Suprapubic skin (tissue), 3 donors: ENCODE measurements around the gene ZC3HAV1.

Experiments used
- CTCF ChIP-seq, 2 donors: fragments of 200-600 bp in 1 of 2; fragments of 450-650 bp in 1 of 2; sonication (generic) in 1 of 2; IDR thresholded peaks; one replicate each; pipeline ENCODE4 v1.5.1; 2016 to 2019; ENCODE audit warnings: antibody characterized with exemption in 2 of 2, mild to moderate bottlenecking in 1 of 2, moderate library complexity in 1 of 2
- EP300 ChIP-seq: sonication (generic); formaldehyde crosslinking; IDR thresholded peaks from one replicate; pipeline ENCODE4 v1.6.1; 2017; ENCODE audit warnings: antibody characterized with exemption
- POLR2A ChIP-seq, 2 donors: fragments of 450-650 bp; IDR thresholded peaks; one replicate each; pipeline ENCODE4 v1.6.1; 2017; ENCODE audit warnings: antibody characterized with exemption in 2 of 2, mild to moderate bottlenecking in 2 of 2, moderate library complexity in 2 of 2

DNA sequence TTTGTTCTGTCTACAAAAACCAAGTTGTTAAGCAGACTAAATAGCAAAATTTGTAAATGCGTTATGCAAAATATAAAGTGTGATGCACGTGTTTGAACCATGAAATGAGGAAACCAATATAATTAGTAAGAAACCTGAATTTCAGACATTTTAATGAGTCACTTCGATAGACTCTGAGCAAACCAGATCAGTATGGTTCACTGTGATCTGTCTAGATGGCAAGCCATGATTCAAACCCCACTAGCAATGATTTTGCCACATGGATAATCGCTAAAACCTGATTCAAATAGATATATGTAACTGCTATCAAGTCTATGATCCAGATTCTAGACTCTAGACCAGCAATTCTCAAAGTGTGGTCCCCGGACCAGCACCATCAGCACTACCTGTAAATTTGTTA, 24.8 kb downstream of the ZC3HAV1 start:
- TF ChIP-seq CTCF (IDR thresholded peaks at IDR 0.05), result no peak
- TF ChIP-seq EP300, result no peak
- no peak for TF ChIP-seq POLR2A (IDR thresholded peaks at IDR 0.05)
